GM04504 (cell line): Measurements from ENCODE around the gene CNN2.

Source experiments
- DNase-seq: peaks from one replicate; pipeline ENCODE4 v3.0.0-alpha.2; 2012; ENCODE audit warnings: low read depth

The CNN2 gene

GRCh38 chr19:1065606-1066109 is 39.2 kb downstream of the CNN2 start:
- DNase-seq, result no peak

GRCh38 chr19:1066251-1066747 is 39.9 kb downstream of the CNN2 start:
- DNase-seq, result no peak

- no peak for DNase-seq
These were observed 40.4 kb downstream of the CNN2 start, which contains the start of gene ARHGAP45 for GRCh38 chr19:1066748-1067340. Gene ARHGAP45, plus strand, starts transcription at chr19:1067167. Its CDS starts 239 bp downstream, at chr19:1067406.

GRCh38 chr19:1067341-1067957 is 41.0 kb downstream of the CNN2 start:
- no peak for DNase-seq

GRCh38 chr19:1068009-1069001 is 41.9 kb downstream of the CNN2 start:
- DNase-seq, result no peak

GRCh38 chr19:1069009-1069779 is 42.8 kb downstream of the CNN2 start:
- no peak for DNase-seq

GRCh38 chr19:1070576-1070930 is 44.1 kb downstream of the CNN2 start:
- DNase-seq, result no peak

- no peak for DNase-seq
These were observed 44.8 kb downstream of the CNN2 start for GRCh38 chr19:1070931-1071791.

GRCh38 chr19:1072371-1073015 is 46.1 kb downstream of the CNN2 start:
- DNase-seq, result no peak

GRCh38 chr19:1073063-1073955 is 46.9 kb downstream of the CNN2 start:
- no peak for DNase-seq

GRCh38 chr19:1073956-1074517 is 47.6 kb downstream of the CNN2 start:
- no peak for DNase-seq

GRCh38 chr19:1074544-1075283 is 48.3 kb downstream of the CNN2 start:
- DNase-seq, result no peak

- no peak for DNase-seq
These were observed 49.6 kb downstream of the CNN2 start for GRCh38 chr19:1076046-1076386.

GRCh38 chr19:1076951-1077350 is 50.5 kb downstream of the CNN2 start:
- DNase-seq, result no peak

- no peak for DNase-seq
These were observed 53.2 kb downstream of the CNN2 start for GRCh38 chr19:1079566-1080111.

GRCh38 chr19:1080360-1081161 is 54.2 kb downstream of the CNN2 start:
- DNase-seq, result no peak
